ENCODE results near the gene LIN7B. TPM values are rescaled to one million over a fixed set of nuclear protein-coding genes. Genes with fewer than 3 reads are reported as not detected.

The LIN7B gene
- total RNA-seq, 1 experiment from 2014 or later, result 4.2 TPM

- H3T11ph ChIP-seq (ENCODE audit: low read length), result no peak overlapping the region
- H3K36me3 Mint-ChIP-seq (ENCODE audit: insufficient read depth in 1 of 3, low read depth in 3 of 3), result peaks cover 22 to 31% (median 29%) of the 10 kb centered on the region in 3 experiments
- no peaks in the 10 kb centered on the region for H3K27me3 ChIP-seq (ENCODE audit: insufficient read depth, low read length)
- no peak overlapping the region for H2BK5ac ChIP-seq (ENCODE audit: insufficient read length, low read length)
- H2AFZ ChIP-seq (ENCODE audit: low read length), result no peak overlapping the region
- H3K23ac ChIP-seq (ENCODE audit: insufficient read length, low read depth, low read length), result no peak overlapping the region
- peaks cover 28% of the 10 kb centered on the region for H3K79me2 ChIP-seq (ENCODE audit: insufficient read depth, low read length)
- no peak overlapping the region for H2BK15ac ChIP-seq (ENCODE audit: low read depth, low read length)
- H4K8ac ChIP-seq (replicated peaks; ENCODE audit: insufficient read length, low read depth, low read length), result no peak overlapping the region
- peak overlapping the region; percentile 95 to 98 for H3K4me3 Mint-ChIP-seq
- TF ChIP-seq CTCF (conservative IDR thresholded peaks at IDR 0.05), result no peak
- H3K79me1 ChIP-seq (ENCODE audit: insufficient read depth, low read depth, low read length, poor library complexity, severe bottlenecking), result peaks cover 6% of the 10 kb centered on the region
- no peak for DNase-seq
- peak overlapping the region; percentile 51 for H3K4me2 ChIP-seq (ENCODE audit: insufficient read depth, insufficient read length, low read length)
- H3K9ac ChIP-seq (ENCODE audit: extremely low read depth, insufficient read length, low read length), result peak overlapping the region; percentile 67
- no peak overlapping the region for H3K4ac ChIP-seq (ENCODE audit: low read depth, low read length)
- no peak overlapping the region for H2BK12ac ChIP-seq (ENCODE audit: insufficient read length, low read depth, low read length)
- no CpG with 5 or more reads among the region's 26 CpGs for WGBS (ENCODE audit: extremely low coverage, insufficient read length, low lambda C conversion rate)
- H4K91ac ChIP-seq (ENCODE audit: insufficient read length, low read depth, low read length), result no peak overlapping the region
- H3K18ac ChIP-seq (ENCODE audit: insufficient read length, low read depth, low read length), result no peak overlapping the region
- H4K5ac ChIP-seq (ENCODE audit: insufficient read length, low read depth, low read length), result no peak overlapping the region
- H4K20me1 ChIP-seq (ENCODE audit: control insufficient read depth, insufficient read depth, insufficient read length), result no peaks in the 10 kb centered on the region
- H3K9me3 Mint-ChIP-seq, result peaks cover 3% of the 10 kb centered on the region in 2 experiments; a peak in 3 of 5 replicates
- H2BK120ac ChIP-seq (ENCODE audit: low read depth, low read length, poor library complexity, severe bottlenecking), result no peak overlapping the region
- no peak overlapping the region for H3K14ac ChIP-seq (ENCODE audit: insufficient read depth, low read length)
- H3K27ac ChIP-seq (ENCODE audit: insufficient read length, low read depth, low read length), result no peak overlapping the region
- no peak overlapping the region for H2BK20ac ChIP-seq (ENCODE audit: low read depth, low read length, poor library complexity, severe bottlenecking)
- H3K27me3 Mint-ChIP-seq (ENCODE audit: low read depth), result peaks cover 26% of the 10 kb centered on the region
- H3K4me1 Mint-ChIP-seq, result peaks cover 12 to 20% of the 10 kb centered on the region in 2 experiments
- H3K27ac Mint-ChIP-seq, result peak overlapping the region; percentile 90 to 99 (median 98); a peak in 6 of 7 replicates
- H3K4me1 ChIP-seq (ENCODE audit: insufficient read depth, low read length), result peaks cover 2% of the 10 kb centered on the region; the same call in 1 of the 2 replicates
- no peaks in the 10 kb centered on the region for H3K9me3 ChIP-seq (ENCODE audit: control insufficient read depth, low read depth, low read length)
- H3K23me2 ChIP-seq (ENCODE audit: insufficient read length, low read depth, low read length, poor library complexity, severe bottlenecking), result peaks cover 7% of the 10 kb centered on the region
- no peak overlapping the region for H3K56ac ChIP-seq (ENCODE audit: insufficient read length, low read depth, low read length)
- no peak overlapping the region for H2AK5ac ChIP-seq (ENCODE audit: insufficient read length, low read length)
These were observed 29.8 kb upstream of the LIN7B start for GRCh38 chr19:49084206-49085019.

All from H9 (cell line).